Activated B cell treated with CpG ODN at 0.5 μM for 24 hours (primary cell): ENCODE results near the gene FAM168B. TPM values are rescaled to one million over a fixed set of nuclear protein-coding genes. Genes with fewer than 3 reads are reported as not detected.

ENCODE experiments used
- ATAC-seq: fragments of 200-7000 bp; cut with Tn5 transposase; one replicate; pipeline ENCODE4 v1.10.0; 2021; ENCODE audit warnings: low read depth, mild to moderate bottlenecking, moderate library complexity
- CTCF ChIA-PET: fragments of 350-600 bp; sonication (Branson Sonifier 250); formaldehyde crosslinking; loops from one replicate; lab custom pipeline; 2021; ENCODE audit warnings: antibody characterized with exemption; lab: Charles Lee
- POLR2A ChIA-PET: fragments of 350-600 bp; sonication (Branson Sonifier 250); formaldehyde crosslinking; loops from one replicate; lab custom pipeline; 2021; ENCODE audit warnings: antibody characterized with exemption; lab: Charles Lee
- DNase-seq: peaks from one replicate; pipeline ENCODE4 v3.0.0; 2022
- H3K27ac Mint-ChIP-seq: one replicate; pipeline ENCODE4 v1.8.0; 2020; ENCODE audit warnings: mixed read lengths
- H3K27me3 Mint-ChIP-seq: one replicate; pipeline ENCODE4 v1.8.0; 2021; ENCODE audit warnings: mixed read lengths
- H3K36me3 Mint-ChIP-seq: one replicate; pipeline ENCODE4 v1.8.0; 2021; ENCODE audit warnings: low read depth, mixed read lengths
- H3K4me1 Mint-ChIP-seq: one replicate; pipeline ENCODE4 v1.8.0; 2021; ENCODE audit warnings: mixed read lengths
- H3K4me3 Mint-ChIP-seq: one replicate; pipeline ENCODE4 v1.8.0; 2020; ENCODE audit warnings: mild to moderate bottlenecking, mixed read lengths
- H3K9me3 Mint-ChIP-seq: one replicate; pipeline ENCODE4 v1.8.0; 2020; ENCODE audit warnings: mixed read lengths
- intact Hi-C: fragments of 100-400 bp; cut with micrococcal nuclease; formaldehyde crosslinking; loops from one replicate; pipeline ENCODE4 v1.15.1; 2024
- total RNA-seq: library from RNA; stranded (reverse); gene quantifications from 2 replicates; pipeline ENCODE4 v1.2.3, GENCODE V29; 2022
- TF ChIP-seq, protein P1 (sequence below): fragments of 200-600 bp; IDR thresholded peaks from one replicate; pipeline ENCODE4 v1.8.0; 2022; ENCODE audit warnings: antibody characterized with exemption, mild to moderate bottlenecking

Gene FAM168B
- total RNA-seq, 1 donor from 2014 or later, result 62.5 TPM

GRCh38 chr2:131043199-131044074 is 49.8 kb downstream of the FAM168B start:
- H3K4me1 Mint-ChIP-seq, result peaks cover 11% of the 10 kb centered on the region
- ChIA-PET POLR2A (no interaction called here), CTCF (no interaction called here)
- DNase-seq (no peak), ATAC-seq (no peak)
- H3K27ac Mint-ChIP-seq, result no peak overlapping the region
- H3K27me3 Mint-ChIP-seq, result peaks cover 5% of the 10 kb centered on the region
- TF ChIP-seq, protein P1, sequence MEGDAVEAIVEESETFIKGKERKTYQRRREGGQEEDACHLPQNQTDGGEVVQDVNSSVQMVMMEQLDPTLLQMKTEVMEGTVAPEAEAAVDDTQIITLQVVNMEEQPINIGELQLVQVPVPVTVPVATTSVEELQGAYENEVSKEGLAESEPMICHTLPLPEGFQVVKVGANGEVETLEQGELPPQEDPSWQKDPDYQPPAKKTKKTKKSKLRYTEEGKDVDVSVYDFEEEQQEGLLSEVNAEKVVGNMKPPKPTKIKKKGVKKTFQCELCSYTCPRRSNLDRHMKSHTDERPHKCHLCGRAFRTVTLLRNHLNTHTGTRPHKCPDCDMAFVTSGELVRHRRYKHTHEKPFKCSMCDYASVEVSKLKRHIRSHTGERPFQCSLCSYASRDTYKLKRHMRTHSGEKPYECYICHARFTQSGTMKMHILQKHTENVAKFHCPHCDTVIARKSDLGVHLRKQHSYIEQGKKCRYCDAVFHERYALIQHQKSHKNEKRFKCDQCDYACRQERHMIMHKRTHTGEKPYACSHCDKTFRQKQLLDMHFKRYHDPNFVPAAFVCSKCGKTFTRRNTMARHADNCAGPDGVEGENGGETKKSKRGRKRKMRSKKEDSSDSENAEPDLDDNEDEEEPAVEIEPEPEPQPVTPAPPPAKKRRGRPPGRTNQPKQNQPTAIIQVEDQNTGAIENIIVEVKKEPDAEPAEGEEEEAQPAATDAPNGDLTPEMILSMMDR, result no peak
- intact Hi-C loops, result loop anchor here (5.0 kb wide), 1 partner anchor 246 kb away; no protein-coding TSS in a partner anchor
- peaks cover 19% of the 10 kb centered on the region for H3K36me3 Mint-ChIP-seq
- no peak overlapping the region for H3K4me3 Mint-ChIP-seq
- no peaks in the 10 kb centered on the region for H3K9me3 Mint-ChIP-seq

- ATAC-seq (no peak), DNase-seq (no peak)
- TF ChIP-seq, protein P1, result no peak
- ChIA-PET CTCF (no interaction called here), POLR2A (no interaction called here)
- intact Hi-C loops, result loop anchor here (5.0 kb wide), 1 partner anchor 245 kb away; no protein-coding TSS in a partner anchor
- Mint-ChIP-seq H3K4me3 (no peak overlapping the region), H3K9me3 (no peaks in the 10 kb centered on the region), H3K27me3 (peaks cover 8% of the 10 kb centered on the region), H3K36me3 (peaks cover 8% of the 10 kb centered on the region), H3K27ac (no peak overlapping the region), H3K4me1 (peaks cover 11% of the 10 kb centered on the region)
These were observed 51.0 kb downstream of the FAM168B start for GRCh38 chr2:131042148-131042775.

GRCh38 chr2:131041402-131042147 is 51.7 kb downstream of the FAM168B start:
- TF ChIP-seq, protein P1, result no peak
- ATAC-seq (no peak), DNase-seq (no peak)
- CTCF ChIA-PET, result no interaction called here
- intact Hi-C loops, result loop anchor here (5.0 kb wide), 1 partner anchor 244 kb away; no protein-coding TSS in a partner anchor
- Mint-ChIP-seq H3K9me3 (no peaks in the 10 kb centered on the region), H3K4me3 (no peak overlapping the region), H3K27ac (no peak overlapping the region), H3K4me1 (peaks cover 11% of the 10 kb centered on the region), H3K36me3 (peaks cover 2% of the 10 kb centered on the region), H3K27me3 (peaks cover 12% of the 10 kb centered on the region)
- POLR2A ChIA-PET, result no interaction called here

- H3K4me3 Mint-ChIP-seq, result peak overlapping the region; percentile 15
- TF ChIP-seq, protein P1, result no peak
- H3K4me1 Mint-ChIP-seq, result peaks cover 11% of the 10 kb centered on the region
- ATAC-seq (no peak), DNase-seq (no peak)
- H3K27me3 Mint-ChIP-seq, result peaks cover 12% of the 10 kb centered on the region
- ChIA-PET POLR2A (no interaction called here), CTCF (no interaction called here)
- intact Hi-C loops, result loop anchor here (5.0 kb wide), 1 partner anchor 244 kb away; no protein-coding TSS in a partner anchor
- H3K27ac Mint-ChIP-seq, result no peak overlapping the region
- H3K9me3 Mint-ChIP-seq, result no peaks in the 10 kb centered on the region
- H3K36me3 Mint-ChIP-seq, result no peaks in the 10 kb centered on the region
These were observed 52.4 kb downstream of the FAM168B start for GRCh38 chr2:131040661-131041401.
